ENCODE results near the gene GALNT11. TPM values are rescaled to one million over a fixed set of nuclear protein-coding genes. Genes with fewer than 3 reads are reported as not detected.

GALNT11 gene
- polyA plus RNA-seq, 3 donors = 17.7 to 25.9 (median 20.6) TPM

GRCh38 chr7:152089183-152089582 is 63.7 kb downstream of the GALNT11 start:
- no peak for DNase-seq
- Mint-ChIP-seq H3K27me3 (ENCODE audit: low read depth in 3 of 3) (no peaks in the 10 kb centered on the region), H3K27ac (no peak overlapping the region), H3K9me3 (peaks cover 7 to 23% (median 16%) of the 10 kb centered on the region in 7 donors), H3K36me3 (peaks cover 13 to 15% of the 10 kb centered on the region in 2 donors), H3K4me3 (no peak overlapping the region), H3K4me1 (no peaks in the 10 kb centered on the region)
- H3K9me3 ChIP-seq (replicated peaks in 1 of 2; ENCODE audit: control insufficient read depth in 1 of 2, insufficient read depth in 1 of 2, low read length in 2 of 2) = peaks cover 13% of the 10 kb centered on the region in 2 donors
- peaks cover 2 to 8% of the 10 kb centered on the region in 2 donors for H3K36me3 ChIP-seq (replicated peaks in 1 of 2; ENCODE audit: control insufficient read depth in 1 of 2, insufficient read depth in 2 of 2, low read length in 2 of 2)
- no peak overlapping the region for H3K4me3 ChIP-seq (replicated peaks in 1 of 3; ENCODE audit: low read depth in 2 of 3, low read length in 3 of 3)
- no peaks in the 10 kb centered on the region for H3K27me3 ChIP-seq (ENCODE audit: control insufficient read depth in 2 of 2, insufficient read depth in 2 of 2, low read length in 2 of 2)
- no peak overlapping the region for H2AFZ ChIP-seq (ENCODE audit: insufficient read depth, low read depth, low read length, poor library complexity, severe bottlenecking)
- intact Hi-C loops (cut with micrococcal nuclease) = no loop called here
- H3K4me2 ChIP-seq (replicated peaks; ENCODE audit: extremely low read depth, low read length, poor library complexity, severe bottlenecking) = no peak overlapping the region
- no peaks in the 10 kb centered on the region for H4K20me1 ChIP-seq (ENCODE audit: insufficient read depth, low read length)
- H3K27ac ChIP-seq (ENCODE audit: low read depth in 1 of 2, low read length in 2 of 2) = no peak overlapping the region
- H3K4me1 ChIP-seq (ENCODE audit: control insufficient read depth in 1 of 2, insufficient read depth in 2 of 2, low read length in 2 of 2) = no peaks in the 10 kb centered on the region
- no peak overlapping the region for H3K9ac ChIP-seq (ENCODE audit: insufficient read depth, low read length, poor library complexity, severe bottlenecking)
- WGBS (ENCODE audit: insufficient coverage) = 100% methylated on average over 4 of the region's 7 CpGs
- TF ChIP-seq CTCF (IDR thresholded peaks at IDR 0.05) = no peak
- no peaks in the 10 kb centered on the region for H3K79me2 ChIP-seq (ENCODE audit: insufficient read depth, low read length)

- Mint-ChIP-seq H3K4me1 (no peaks in the 10 kb centered on the region), H3K9me3 (peaks cover 7 to 21% (median 16%) of the 10 kb centered on the region in 7 donors), H3K27me3 (ENCODE audit: low read depth in 3 of 3) (no peaks in the 10 kb centered on the region), H3K27ac (no peak overlapping the region), H3K4me3 (no peak overlapping the region), H3K36me3 (peaks cover 11 to 15% of the 10 kb centered on the region in 2 donors)
- H3K36me3 ChIP-seq (replicated peaks in 1 of 2; ENCODE audit: control insufficient read depth in 1 of 2, insufficient read depth in 2 of 2, low read length in 2 of 2) = peaks cover 5 to 15% of the 10 kb centered on the region in 2 donors
- no peak for TF ChIP-seq CTCF (IDR thresholded peaks at IDR 0.05)
- H3K9ac ChIP-seq (ENCODE audit: insufficient read depth, low read length, poor library complexity, severe bottlenecking) = no peak overlapping the region
- intact Hi-C loops (cut with micrococcal nuclease) = no loop called here
- no peak overlapping the region for H2AFZ ChIP-seq (ENCODE audit: insufficient read depth, low read depth, low read length, poor library complexity, severe bottlenecking)
- no peak overlapping the region for H3K4me3 ChIP-seq (replicated peaks in 1 of 3; ENCODE audit: low read depth in 2 of 3, low read length in 3 of 3)
- 10% methylated on average over 1 of the region's 6 CpGs for WGBS (ENCODE audit: insufficient coverage)
- H3K27ac ChIP-seq (ENCODE audit: low read depth in 1 of 2, low read length in 2 of 2) = no peak overlapping the region
- no peak overlapping the region for H3K4me2 ChIP-seq (replicated peaks; ENCODE audit: extremely low read depth, low read length, poor library complexity, severe bottlenecking)
- no peaks in the 10 kb centered on the region for H3K79me2 ChIP-seq (ENCODE audit: insufficient read depth, low read length)
- no peaks in the 10 kb centered on the region for H4K20me1 ChIP-seq (ENCODE audit: insufficient read depth, low read length)
- H3K9me3 ChIP-seq (replicated peaks in 1 of 2; ENCODE audit: control insufficient read depth in 1 of 2, insufficient read depth in 1 of 2, low read length in 2 of 2) = peaks cover 13% of the 10 kb centered on the region in 2 donors
- no peaks in the 10 kb centered on the region for H3K4me1 ChIP-seq (ENCODE audit: control insufficient read depth in 1 of 2, insufficient read depth in 2 of 2, low read length in 2 of 2)
- H3K27me3 ChIP-seq (ENCODE audit: control insufficient read depth in 2 of 2, insufficient read depth in 2 of 2, low read length in 2 of 2) = no peaks in the 10 kb centered on the region
- DNase-seq = no peak
Observed at GRCh38 chr7:152090747-152091146, 65.3 kb downstream of the GALNT11 start.

Measured in CD14-positive monocyte (primary cell).